ENCODE measurements around the gene HIPK2. TPM values are rescaled to one million over a fixed set of nuclear protein-coding genes. Genes with fewer than 3 reads are reported as not detected.

The HIPK2 gene
- total RNA-seq, 1 donor from 2014 or later = 89.1 TPM

GRCh38 chr7:139594911-139595476 lies 182.8 kb downstream of the HIPK2 start:
- TF ChIP-seq CTCF (conservative IDR thresholded peaks at IDR 0.05) = no peak
- Mint-ChIP-seq H3K4me3 (no peak overlapping the region), H3K9me3 (no peaks in the 10 kb centered on the region), H3K36me3 (peaks cover 41% of the 10 kb centered on the region), H3K27ac (no peak overlapping the region), H3K4me1 (ENCODE audit: unreplicated experiment) (peaks cover 3% of the 10 kb centered on the region), H3K27me3 (no peaks in the 10 kb centered on the region)
- DNase-seq (ENCODE audit: extremely low spot score, unreplicated experiment) = no peak

GRCh38 chr7:139594090-139594489 lies 183.7 kb downstream of the HIPK2 start:
- H3K27ac Mint-ChIP-seq = no peak overlapping the region
- H3K4me3 Mint-ChIP-seq = no peak overlapping the region
- H3K27me3 Mint-ChIP-seq = no peaks in the 10 kb centered on the region
- H3K4me1 Mint-ChIP-seq (ENCODE audit: unreplicated experiment) = peaks cover 3% of the 10 kb centered on the region
- TF ChIP-seq CTCF (conservative IDR thresholded peaks at IDR 0.05) = no peak
- H3K9me3 Mint-ChIP-seq = no peaks in the 10 kb centered on the region
- DNase-seq (ENCODE audit: extremely low spot score, unreplicated experiment) = no peak
- peaks cover 35% of the 10 kb centered on the region for H3K36me3 Mint-ChIP-seq

GRCh38 chr7:139592801-139593461 lies 184.9 kb downstream of the HIPK2 start:
- H3K9me3 Mint-ChIP-seq = no peaks in the 10 kb centered on the region
- no peak overlapping the region for H3K27ac Mint-ChIP-seq
- peaks cover 31% of the 10 kb centered on the region for H3K36me3 Mint-ChIP-seq
- no peaks in the 10 kb centered on the region for H3K4me1 Mint-ChIP-seq (ENCODE audit: unreplicated experiment)
- H3K4me3 Mint-ChIP-seq = no peak overlapping the region
- TF ChIP-seq CTCF (conservative IDR thresholded peaks at IDR 0.05) = no peak
- no peak for DNase-seq (ENCODE audit: extremely low spot score, unreplicated experiment)
- H3K27me3 Mint-ChIP-seq = no peaks in the 10 kb centered on the region

GRCh38 chr7:139591550-139592195 lies 186.1 kb downstream of the HIPK2 start:
- TF ChIP-seq CTCF (conservative IDR thresholded peaks at IDR 0.05) = no peak
- DNase-seq (ENCODE audit: extremely low spot score, unreplicated experiment) = no peak
- Mint-ChIP-seq H3K36me3 (peaks cover 34% of the 10 kb centered on the region), H3K4me3 (no peak overlapping the region), H3K27ac (no peak overlapping the region), H3K27me3 (no peaks in the 10 kb centered on the region), H3K4me1 (ENCODE audit: unreplicated experiment) (no peaks in the 10 kb centered on the region), H3K9me3 (no peaks in the 10 kb centered on the region)

- no peaks in the 10 kb centered on the region for H3K27me3 Mint-ChIP-seq
- H3K36me3 Mint-ChIP-seq = peaks cover 24% of the 10 kb centered on the region
- no peak for TF ChIP-seq CTCF (conservative IDR thresholded peaks at IDR 0.05)
- no peak for DNase-seq (ENCODE audit: extremely low spot score, unreplicated experiment)
- no peaks in the 10 kb centered on the region for H3K9me3 Mint-ChIP-seq
- H3K4me3 Mint-ChIP-seq = no peak overlapping the region
- no peaks in the 10 kb centered on the region for H3K4me1 Mint-ChIP-seq (ENCODE audit: unreplicated experiment)
- H3K27ac Mint-ChIP-seq = no peak overlapping the region
Measured at GRCh38 chr7:139589474-139589873, 188.3 kb downstream of the HIPK2 start.
